Measurements from ENCODE around the gene SCCPDH.
"Not testable (repeated sequence)": the region's sequence is repeated elsewhere in the genome, so short reads cannot be mapped to it uniquely, and the experiment has no call there.

The SCCPDH gene

DNA sequence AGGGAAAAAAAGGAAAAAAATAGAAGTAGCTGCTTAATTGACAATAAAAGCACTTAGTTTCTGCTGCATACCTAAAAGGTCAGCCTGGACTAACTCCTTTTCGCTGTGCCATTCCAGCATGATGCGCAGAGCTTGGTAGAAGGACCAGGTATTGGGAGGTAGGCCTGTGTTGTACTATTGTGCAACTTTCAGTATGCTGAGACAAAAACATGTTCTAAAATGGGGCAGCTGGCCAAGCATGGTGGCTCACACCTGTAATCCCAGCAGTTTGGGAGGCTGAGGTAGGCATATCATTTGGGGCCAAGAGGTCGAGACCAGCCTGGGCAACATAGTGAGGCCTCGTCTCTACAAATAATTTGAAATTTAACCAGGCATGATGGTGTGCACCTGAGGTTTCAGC, 15.0 kb upstream of the SCCPDH start:
- TF ChIP-seq, protein P1, sequence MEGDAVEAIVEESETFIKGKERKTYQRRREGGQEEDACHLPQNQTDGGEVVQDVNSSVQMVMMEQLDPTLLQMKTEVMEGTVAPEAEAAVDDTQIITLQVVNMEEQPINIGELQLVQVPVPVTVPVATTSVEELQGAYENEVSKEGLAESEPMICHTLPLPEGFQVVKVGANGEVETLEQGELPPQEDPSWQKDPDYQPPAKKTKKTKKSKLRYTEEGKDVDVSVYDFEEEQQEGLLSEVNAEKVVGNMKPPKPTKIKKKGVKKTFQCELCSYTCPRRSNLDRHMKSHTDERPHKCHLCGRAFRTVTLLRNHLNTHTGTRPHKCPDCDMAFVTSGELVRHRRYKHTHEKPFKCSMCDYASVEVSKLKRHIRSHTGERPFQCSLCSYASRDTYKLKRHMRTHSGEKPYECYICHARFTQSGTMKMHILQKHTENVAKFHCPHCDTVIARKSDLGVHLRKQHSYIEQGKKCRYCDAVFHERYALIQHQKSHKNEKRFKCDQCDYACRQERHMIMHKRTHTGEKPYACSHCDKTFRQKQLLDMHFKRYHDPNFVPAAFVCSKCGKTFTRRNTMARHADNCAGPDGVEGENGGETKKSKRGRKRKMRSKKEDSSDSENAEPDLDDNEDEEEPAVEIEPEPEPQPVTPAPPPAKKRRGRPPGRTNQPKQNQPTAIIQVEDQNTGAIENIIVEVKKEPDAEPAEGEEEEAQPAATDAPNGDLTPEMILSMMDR (conservative IDR thresholded peaks at IDR 0.05): no peak
- H3K27ac ChIP-seq: peak overlapping the region; percentile 20; the same call in 1 of the 2 replicates

DNA sequence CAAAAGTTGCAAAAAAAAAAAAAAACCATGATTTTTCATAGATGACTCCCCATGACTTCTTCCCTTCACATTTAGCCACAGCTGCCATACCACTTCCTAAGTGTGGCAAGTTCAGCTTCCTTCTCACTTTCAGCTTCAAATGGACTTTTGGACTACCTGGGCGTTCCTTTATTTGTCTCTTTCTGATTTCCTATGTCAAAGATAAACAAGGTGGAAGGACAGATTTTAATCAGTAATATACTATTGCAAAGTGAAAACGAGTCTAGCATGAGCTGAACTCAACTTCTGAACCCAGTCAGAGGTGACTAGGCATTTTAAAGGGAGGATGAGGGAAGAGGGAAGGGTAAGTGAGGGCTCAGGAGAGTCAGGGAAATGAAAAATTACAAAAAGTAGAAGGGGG, 14.4 kb upstream of the SCCPDH start:
- H3K27ac ChIP-seq: peak overlapping the region; percentile 20; the same call in 1 of the 2 replicates
- TF ChIP-seq, protein P1 (conservative IDR thresholded peaks at IDR 0.05): no peak

DNA sequence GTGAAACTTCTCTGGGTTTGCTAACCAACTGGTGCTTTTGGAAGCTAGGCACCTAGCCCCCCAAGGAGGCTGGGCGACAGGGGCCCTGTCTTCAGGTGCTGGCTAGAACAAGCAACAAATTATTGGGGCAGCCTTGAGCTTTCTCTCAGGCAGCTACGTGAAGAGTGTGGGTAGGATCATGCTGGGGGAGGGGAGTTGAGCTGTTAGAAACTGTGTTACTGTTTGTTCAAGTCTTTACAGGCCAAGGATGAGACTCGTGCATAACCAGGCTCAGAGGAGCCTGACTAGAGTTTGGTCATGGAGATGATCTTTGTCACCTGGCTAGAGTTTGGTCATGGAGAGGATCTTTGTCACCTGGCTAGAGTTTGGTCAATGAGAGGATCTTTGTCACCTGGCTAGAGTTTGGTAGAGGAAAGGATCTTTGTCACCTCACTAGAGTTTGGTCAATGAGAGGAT, 12.6 kb upstream of the SCCPDH start:
- TF ChIP-seq, protein P1 (conservative IDR thresholded peaks at IDR 0.05): no peak
- H3K27ac ChIP-seq: no peak overlapping the region

DNA sequence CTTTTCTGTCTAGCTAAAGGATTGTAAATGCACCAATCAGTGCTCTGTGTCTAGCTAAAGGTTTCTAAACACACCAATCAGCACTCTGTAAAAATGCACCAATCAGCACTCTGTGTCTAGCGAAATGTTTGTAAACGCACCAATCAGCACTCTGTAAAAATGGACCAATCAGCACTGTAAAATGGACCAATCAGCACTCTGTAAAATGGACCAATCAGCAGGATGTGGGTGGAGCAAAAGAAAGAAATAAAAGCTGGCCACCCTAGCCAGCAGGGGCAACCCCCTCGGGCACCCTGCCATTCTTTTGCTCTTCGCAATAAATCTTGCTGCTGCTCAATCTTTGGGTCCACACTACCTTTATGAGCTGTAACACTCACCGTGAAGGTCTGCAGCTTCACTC, 11.8 kb upstream of the SCCPDH start:
- H3K27ac ChIP-seq: not testable (repeated sequence)

DNA sequence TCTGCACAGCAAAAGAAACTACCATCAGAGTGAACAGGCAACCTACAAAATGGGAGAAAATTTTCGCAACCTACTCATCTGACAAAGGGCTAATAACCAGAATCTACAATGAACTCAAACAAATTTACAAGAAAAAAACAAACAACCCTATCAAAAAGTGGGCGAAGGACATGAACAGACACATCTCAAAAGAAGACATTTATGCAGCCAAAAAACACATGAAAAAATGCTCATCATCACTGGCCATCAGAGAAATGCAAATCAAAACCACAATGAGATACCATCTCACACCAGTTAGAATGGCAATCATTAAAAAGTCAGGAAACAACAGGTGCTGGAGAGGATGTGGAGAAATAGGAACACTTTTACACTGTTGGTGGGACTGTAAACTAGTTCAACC, 4.8 kb upstream of the SCCPDH start:
- not testable (repeated sequence) for H3K27ac ChIP-seq

DNA sequence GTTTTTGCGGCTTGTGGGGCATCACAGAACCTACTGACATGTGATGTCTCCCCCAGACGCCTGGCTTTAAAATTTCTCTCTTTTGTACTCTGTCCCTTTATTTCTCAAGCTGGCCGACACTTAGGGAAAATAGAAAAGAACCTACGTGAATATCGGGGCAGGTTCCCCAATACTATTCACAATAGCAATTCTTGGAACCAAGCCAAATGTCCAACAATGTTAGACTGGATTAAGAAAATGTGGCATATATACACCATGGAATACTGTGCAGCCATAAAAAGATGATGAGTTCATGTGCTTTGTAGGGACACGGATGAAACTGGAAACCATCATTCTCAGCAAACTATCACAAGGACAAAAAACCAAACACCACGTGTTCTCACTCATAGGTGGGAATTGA, 3.4 kb upstream of the SCCPDH start:
- H3K27ac ChIP-seq: not testable (repeated sequence)

DNA sequence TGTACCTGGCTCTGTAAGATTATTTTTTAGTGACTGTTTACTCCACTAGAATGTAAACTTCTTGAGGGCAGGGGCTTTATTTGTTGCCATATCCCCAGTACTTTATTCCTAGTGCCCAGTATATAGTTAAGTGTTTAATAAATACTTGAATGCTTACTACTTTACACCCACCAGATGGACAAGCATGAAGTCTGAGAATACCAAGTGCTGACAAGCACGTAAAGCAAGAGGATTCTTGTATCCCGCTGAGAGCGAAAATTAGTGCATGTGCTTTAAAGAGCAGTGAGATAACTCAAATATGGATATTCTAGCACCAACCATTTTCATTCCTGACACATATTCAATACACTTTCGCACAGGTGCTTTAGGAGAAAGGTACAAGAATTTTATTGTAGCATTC, 1.5 kb upstream of the SCCPDH start:
- TF ChIP-seq, protein P1 (conservative IDR thresholded peaks at IDR 0.05): no peak

DNA sequence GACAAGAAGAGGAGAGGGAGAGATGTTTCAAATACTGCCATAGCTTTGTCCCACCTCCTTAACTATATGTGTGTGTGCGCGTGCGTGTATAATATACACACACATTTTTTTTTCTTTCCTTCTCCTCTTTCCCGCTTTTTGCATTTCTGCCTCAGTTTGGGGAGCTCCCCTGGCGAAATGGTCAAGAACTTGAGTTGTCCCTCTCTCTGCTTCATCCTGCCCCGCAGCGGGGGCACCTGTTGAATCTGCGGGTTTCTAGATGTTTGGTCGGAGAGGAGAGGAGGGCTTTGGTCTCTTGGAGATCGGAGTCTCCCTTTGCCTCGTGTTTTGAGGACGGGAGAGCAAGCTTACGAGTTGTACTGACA, 504 bp downstream of the SCCPDH start:
- H3K27ac ChIP-seq: peak overlapping the region; percentile 94
- TF ChIP-seq, protein P1 (conservative IDR thresholded peaks at IDR 0.05): no peak

More for the DNA sequence above, 1.5 kb upstream of the SCCPDH start:
- no peak overlapping the region for H3K27ac ChIP-seq

DNA sequence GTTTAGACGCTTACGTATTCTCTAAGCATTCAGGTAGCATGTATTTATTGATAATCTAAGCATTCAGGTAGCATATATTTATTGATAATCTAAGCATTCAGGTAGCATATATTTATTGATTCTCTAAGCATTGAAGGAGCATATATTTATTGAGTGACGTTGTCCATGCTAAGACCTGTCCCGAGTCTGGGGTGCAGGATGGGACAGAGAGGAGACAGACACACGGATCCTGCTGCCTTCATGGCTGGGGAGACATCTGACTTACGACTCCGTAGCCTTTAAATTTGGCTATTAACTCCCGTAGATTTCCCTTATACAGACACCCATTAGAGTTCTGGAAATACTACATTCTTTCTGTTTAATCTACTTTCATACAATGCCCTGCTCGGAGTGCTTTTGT, 982 bp downstream of the SCCPDH start:
- H3K27ac ChIP-seq: peak overlapping the region; percentile 94
- TF ChIP-seq, protein P1 (conservative IDR thresholded peaks at IDR 0.05): no peak

Data from VCaP (cell line).